CD4-positive, alpha-beta T cell (primary cell): ENCODE results near the gene RPL5. TPM values are rescaled to one million over a fixed set of nuclear protein-coding genes. Genes with fewer than 3 reads are reported as not detected.

Experiments used
- ATAC-seq: fragments of 200-7000 bp; cut with Tn5 transposase; one replicate; pipeline ENCODE4 v1.10.0; 2022; ENCODE audit warnings: mild to moderate bottlenecking; ENCODE audit not compliant: poor library complexity
- CTCF ChIA-PET: fragments of 350-600 bp; sonication (Branson Sonifier 250); formaldehyde crosslinking; loops from one replicate; lab custom pipeline; 2021; ENCODE audit warnings: antibody characterized with exemption, inconsistent platforms; lab: Charles Lee
- POLR2A ChIA-PET: fragments of 350-600 bp; sonication (Branson Sonifier 250); formaldehyde crosslinking; loops from one replicate; lab custom pipeline; 2021; ENCODE audit warnings: antibody characterized with exemption, inconsistent platforms; lab: Charles Lee
- DNase-seq, 14 experiments: peaks; one replicate each; pipeline ENCODE4 v3.0.0-alpha.2; 2013 to 2020; ENCODE audit warnings: mixed read lengths in 2 of 14
- H3K27ac ChIP-seq, 2 donors: one replicate each; pipeline versions ENCODE4 v1.5.1 to v1.7.0; 2013; ENCODE audit warnings: low read length in 2 of 2, low read depth in 1 of 2, mild to moderate bottlenecking in 1 of 2
- H3K27me3 ChIP-seq, 2 experiments: 1 replicate in 1 of 2; 2 replicates in 1 of 2; pipeline versions ENCODE4 v1.6.1 to v1.7.0; 2013; ENCODE audit warnings: low read length in 2 of 2, control low read depth in 1 of 2, mild to moderate bottlenecking in 1 of 2, moderate library complexity in 1 of 2; ENCODE audit not compliant: insufficient read depth in 2 of 2, control insufficient read depth in 1 of 2
- H3K36me3 ChIP-seq: one replicate; pipeline ENCODE4 v1.6.1; 2013; ENCODE audit warnings: low read length, control low read depth; ENCODE audit not compliant: insufficient read depth
- H3K4me1 ChIP-seq: one replicate; pipeline ENCODE4 v1.6.1; 2013; ENCODE audit warnings: low read length, control low read depth; ENCODE audit not compliant: insufficient read depth
- H3K4me3 ChIP-seq: one replicate; pipeline ENCODE4 v1.5.1; 2013; ENCODE audit warnings: mild to moderate bottlenecking, low read length, moderate library complexity
- H3K9me3 ChIP-seq, 2 experiments: 1 replicate in 1 of 2; 2 replicates in 1 of 2; pipeline versions ENCODE4 v1.6.1 to v1.7.0; 2013; ENCODE audit warnings: low read length in 2 of 2, mild to moderate bottlenecking in 2 of 2, control low read depth in 1 of 2, moderate library complexity in 1 of 2; ENCODE audit not compliant: control insufficient read depth in 1 of 2, insufficient read depth in 1 of 2
- H3K27ac Mint-ChIP-seq: one replicate; pipeline ENCODE4 v1.8.0; 2020; ENCODE audit warnings: mixed read lengths
- H3K27me3 Mint-ChIP-seq: one replicate; pipeline ENCODE4 v1.8.0; 2021; ENCODE audit warnings: mixed read lengths
- H3K36me3 Mint-ChIP-seq: one replicate; pipeline ENCODE4 v1.8.0; 2021; ENCODE audit warnings: low read depth, mixed read lengths
- H3K4me1 Mint-ChIP-seq: one replicate; pipeline ENCODE4 v1.8.0; 2021; ENCODE audit warnings: low read depth, mixed read lengths
- H3K4me3 Mint-ChIP-seq: one replicate; pipeline ENCODE4 v1.8.0; 2020; ENCODE audit warnings: mild to moderate bottlenecking, mixed read lengths
- H3K9me3 Mint-ChIP-seq: one replicate; pipeline ENCODE4 v1.8.0; 2020; ENCODE audit warnings: mixed read lengths
- CTCF ChIP-seq: fragments of 200-600 bp; IDR thresholded peaks from one replicate; pipeline ENCODE4 v1.8.0; 2022; ENCODE audit warnings: antibody characterized with exemption, mild to moderate bottlenecking
- intact Hi-C, 2 experiments: fragments of 100-400 bp; cut with DNase I in 1 of 2; cut with micrococcal nuclease in 1 of 2; formaldehyde crosslinking; loops; one replicate each; pipeline versions ENCODE4 v1.15.1 to v1.9.0; 2023 to 2025; cut with DNase I, micrococcal nuclease
- total RNA-seq, 174 experiments: library from RNA in 2 of 174; stranded (reverse) in 2 of 174; gene quantifications; one replicate each; pipeline ENCODE4 v1.2.3 and lab custom pipeline; 2021 to 2026

The RPL5 gene
- total RNA-seq, 2 experiments from 2014 or later: 1,712 to 1,770 TPM

DNA sequence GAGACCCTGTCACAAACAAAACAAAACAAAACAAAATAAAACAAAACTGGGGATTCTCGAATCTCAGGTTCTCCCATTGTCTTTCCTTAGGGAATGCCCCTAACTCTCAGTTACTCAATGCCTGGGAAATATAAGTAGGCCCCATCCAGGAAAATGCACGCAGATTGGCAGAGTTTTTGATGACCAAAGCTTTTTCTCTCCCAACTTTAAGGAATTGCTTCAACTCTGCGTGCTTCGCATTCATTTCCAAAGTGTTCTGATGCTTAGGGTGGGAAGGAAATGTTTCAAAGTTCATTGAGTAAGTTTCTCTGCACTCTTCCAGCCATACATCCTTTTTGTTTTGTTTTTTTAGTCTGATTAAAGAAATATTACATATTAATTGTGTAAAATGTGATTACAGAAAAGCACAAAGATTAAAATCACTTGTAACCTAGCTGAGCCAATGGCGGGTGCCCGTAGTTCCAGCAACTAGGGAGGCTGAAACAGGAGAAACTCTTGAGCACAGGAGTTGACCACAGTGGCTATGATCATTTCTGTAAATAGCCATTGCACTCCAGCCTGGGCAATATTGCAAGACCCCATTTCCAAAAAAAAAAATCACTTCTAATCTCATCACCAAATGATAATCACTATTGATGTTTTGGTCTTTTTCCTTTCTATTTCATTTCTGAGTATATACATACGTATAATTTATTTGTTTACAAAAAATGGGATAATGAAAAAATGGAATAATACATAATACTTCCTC lies 28.5 kb upstream of the RPL5 start:
- H3K27ac Mint-ChIP-seq: no peak overlapping the region
- ATAC-seq: no peak

DNA sequence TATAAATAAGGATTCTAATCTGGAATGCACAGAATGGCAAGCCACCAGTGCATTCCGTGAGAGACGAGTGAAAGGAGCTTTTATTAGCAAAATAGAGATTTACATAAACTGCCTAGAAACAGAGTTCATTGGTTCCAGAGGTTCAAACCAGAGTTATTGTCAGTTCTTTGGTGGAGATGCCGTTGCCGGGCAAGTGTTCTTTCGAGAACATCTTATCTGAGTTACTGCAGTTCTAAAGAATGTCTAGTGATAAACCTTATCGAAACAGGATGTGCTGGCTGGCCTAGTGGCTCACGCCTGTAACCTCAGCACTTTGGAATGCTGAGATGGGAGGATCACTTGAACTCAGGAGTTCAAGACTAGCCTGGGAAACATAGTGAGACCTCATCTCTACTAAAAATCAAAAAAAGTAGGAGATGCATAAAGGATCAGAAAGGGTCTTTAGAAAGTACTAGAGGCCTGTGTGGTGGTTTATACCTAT lies 27.1 kb upstream of the RPL5 start:
- peak; percentile 82 for ATAC-seq
- ChIA-PET POLR2A (no interaction called here), CTCF (no interaction called here)
- Mint-ChIP-seq H3K36me3 (no peaks in the 10 kb centered on the region), H3K27ac (no peak overlapping the region), H3K4me3 (no peak overlapping the region), H3K9me3 (no peaks in the 10 kb centered on the region), H3K27me3 (peaks cover 5% of the 10 kb centered on the region), H3K4me1 (no peaks in the 10 kb centered on the region)
- no peak overlapping the region for H3K4me3 ChIP-seq
- H3K27me3 ChIP-seq: no peaks in the 10 kb centered on the region
- intact Hi-C loops: no loop called here
- peak in 3 of 14 experiments; percentile 25 to 50 (median 36) for DNase-seq
- H3K4me1 ChIP-seq: no peaks in the 10 kb centered on the region
- no peak for TF ChIP-seq CTCF
- H3K27ac ChIP-seq: no peak overlapping the region
- H3K36me3 ChIP-seq: no peaks in the 10 kb centered on the region
- H3K9me3 ChIP-seq: no peaks in the 10 kb centered on the region

More for the DNA sequence above, 28.5 kb upstream of the RPL5 start:
- H3K9me3 ChIP-seq: no peaks in the 10 kb centered on the region
- ChIA-PET POLR2A (no interaction called here), CTCF (no interaction called here)
- intact Hi-C loops: no loop called here
- no peaks in the 10 kb centered on the region for H3K36me3 ChIP-seq
- H3K27me3 ChIP-seq: no peaks in the 10 kb centered on the region
- DNase-seq: no peak
- H3K27ac ChIP-seq: no peak overlapping the region
- no peaks in the 10 kb centered on the region for H3K36me3 Mint-ChIP-seq
- H3K4me1 ChIP-seq: no peaks in the 10 kb centered on the region
- no peak overlapping the region for H3K4me3 ChIP-seq
- no peaks in the 10 kb centered on the region for H3K4me1 Mint-ChIP-seq
- H3K9me3 Mint-ChIP-seq: no peaks in the 10 kb centered on the region
- H3K4me3 Mint-ChIP-seq: no peak overlapping the region
- no peak for TF ChIP-seq CTCF
- H3K27me3 Mint-ChIP-seq: peaks cover 5% of the 10 kb centered on the region

DNA sequence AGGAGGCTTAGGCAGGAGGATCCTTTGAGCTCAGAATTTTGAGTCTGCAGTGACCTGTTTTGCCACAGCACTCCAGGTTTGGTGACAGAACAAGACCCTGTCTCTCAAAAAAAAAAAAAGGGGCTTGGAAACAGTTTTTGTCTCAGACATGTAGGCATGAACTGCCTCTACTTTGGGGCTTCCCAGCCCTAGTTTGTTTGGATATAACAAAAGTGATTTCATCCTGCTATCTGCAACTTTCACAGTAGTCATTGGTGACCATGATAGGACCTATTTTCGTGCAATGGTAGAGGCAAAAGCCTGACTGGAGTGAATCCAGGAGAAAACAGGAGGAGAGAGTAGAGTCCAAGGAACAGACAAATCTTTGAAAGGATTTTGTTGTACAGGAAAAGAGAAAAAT lies 26.6 kb upstream of the RPL5 start:
- no peak overlapping the region for H3K4me3 ChIP-seq
- no peaks in the 10 kb centered on the region for H3K4me1 ChIP-seq
- H3K27ac ChIP-seq: no peak overlapping the region
- no peak for ATAC-seq
- no peaks in the 10 kb centered on the region for H3K36me3 ChIP-seq
- no peak for TF ChIP-seq CTCF
- no peak overlapping the region for H3K27ac Mint-ChIP-seq
- ChIA-PET POLR2A (no interaction called here), CTCF (no interaction called here)
- peaks cover 5% of the 10 kb centered on the region for H3K27me3 Mint-ChIP-seq
- H3K36me3 Mint-ChIP-seq: no peaks in the 10 kb centered on the region
- DNase-seq: no peak
- H3K9me3 ChIP-seq: no peaks in the 10 kb centered on the region
- no peaks in the 10 kb centered on the region for H3K27me3 ChIP-seq
- no peak overlapping the region for H3K4me3 Mint-ChIP-seq
- H3K9me3 Mint-ChIP-seq: no peaks in the 10 kb centered on the region
- intact Hi-C loops: no loop called here
- H3K4me1 Mint-ChIP-seq: no peaks in the 10 kb centered on the region
